Measurements from ENCODE around the gene UVSSA. TPM values are rescaled to one million over a fixed set of nuclear protein-coding genes. Genes with fewer than 3 reads are reported as not detected.
"Not testable (repeated sequence)": the region's sequence is repeated elsewhere in the genome, so short reads cannot be mapped to it uniquely, and the experiment has no call there.

Gene UVSSA
- total RNA-seq, 6 experiments from 2014 or later: 7.7 to 9.0 (median 8.7) TPM

GRCh38 chr4:1371176-1372165 is 24.5 kb downstream of the UVSSA start:
- H3K4me1 Mint-ChIP-seq (ENCODE audit: low read depth): no peaks in the 10 kb centered on the region
- H3K27me3 Mint-ChIP-seq (ENCODE audit: insufficient read depth): no peaks in the 10 kb centered on the region; the same call in 1 of the 2 replicates
- no peak overlapping the region for H3K27ac Mint-ChIP-seq
- no peak overlapping the region for H3K4me3 Mint-ChIP-seq
- H3K36me3 Mint-ChIP-seq (ENCODE audit: low read depth): peaks cover 6% of the 10 kb centered on the region
- TF ChIP-seq CTCF (IDR thresholded peaks at IDR 0.05): no peak
- DNase-seq: no peak
- H3K9me3 Mint-ChIP-seq: no peaks in the 10 kb centered on the region

- H3K36me3 Mint-ChIP-seq (ENCODE audit: low read depth); H3K27me3 Mint-ChIP-seq (ENCODE audit: insufficient read depth); H3K9me3 Mint-ChIP-seq; H3K4me1 Mint-ChIP-seq (ENCODE audit: low read depth); H3K27ac Mint-ChIP-seq; H3K4me3 Mint-ChIP-seq; DNase-seq: not testable (repeated sequence)
Observed at GRCh38 chr4:1372576-1372975, 25.6 kb downstream of the UVSSA start.

GRCh38 chr4:1373892-1374705 is 27.1 kb downstream of the UVSSA start:
- Mint-ChIP-seq H3K4me3 (no peak overlapping the region), H3K36me3 (ENCODE audit: low read depth) (peaks cover 6% of the 10 kb centered on the region), H3K27ac (no peak overlapping the region), H3K4me1 (ENCODE audit: low read depth) (no peaks in the 10 kb centered on the region), H3K27me3 (ENCODE audit: insufficient read depth) (no peaks in the 10 kb centered on the region; the same call in 1 of the 2 replicates), H3K9me3 (no peaks in the 10 kb centered on the region)
- TF ChIP-seq CTCF (IDR thresholded peaks at IDR 0.05): no peak
- no peak for DNase-seq

GRCh38 chr4:1374706-1375045 is 27.7 kb downstream of the UVSSA start:
- Mint-ChIP-seq H3K27me3 (ENCODE audit: insufficient read depth) (no peaks in the 10 kb centered on the region; the same call in 1 of the 2 replicates), H3K36me3 (ENCODE audit: low read depth) (peaks cover 6% of the 10 kb centered on the region), H3K9me3 (no peaks in the 10 kb centered on the region), H3K27ac (no peak overlapping the region), H3K4me3 (no peak overlapping the region), H3K4me1 (ENCODE audit: low read depth) (no peaks in the 10 kb centered on the region)
- no peak for DNase-seq
- TF ChIP-seq CTCF (IDR thresholded peaks at IDR 0.05): no peak

GRCh38 chr4:1375051-1375721 is 28.2 kb downstream of the UVSSA start:
- peaks cover 6% of the 10 kb centered on the region for H3K36me3 Mint-ChIP-seq (ENCODE audit: low read depth)
- H3K27me3 Mint-ChIP-seq (ENCODE audit: insufficient read depth): no peaks in the 10 kb centered on the region; the same call in 1 of the 2 replicates
- TF ChIP-seq CTCF (IDR thresholded peaks at IDR 0.05): no peak
- no peak overlapping the region for H3K27ac Mint-ChIP-seq
- no peaks in the 10 kb centered on the region for H3K9me3 Mint-ChIP-seq
- H3K4me3 Mint-ChIP-seq: no peak overlapping the region
- H3K4me1 Mint-ChIP-seq (ENCODE audit: low read depth): no peaks in the 10 kb centered on the region
- no peak for DNase-seq

All from HFFc6 (cell line).